SK-N-SH (cell line): ENCODE data around the gene CEACAM16. TPM values are rescaled to one million over a fixed set of nuclear protein-coding genes. Genes with fewer than 3 reads are reported as not detected.

Experiments
- CTCF ChIA-PET: fragments of 300-600, 350-600 bp; formaldehyde crosslinking; extraction: SDS; loops from one replicate; lab custom pipeline; 2021; lab: Yijun Ruan, JAX
- POLR2A ChIA-PET: fragments of 350-600 bp; sonication (Branson Sonifier 250); formaldehyde crosslinking; extraction: SDS; loops from one replicate; lab custom pipeline; 2020; ENCODE audit warnings: antibody characterized with exemption, inconsistent platforms; lab: Yijun Ruan, JAX
- DNase-seq: peaks from one replicate; pipeline ENCODE4 v3.0.0; 2012
- H2AFZ ChIP-seq: fragments of 200-600 bp; sonication (generic); 2 replicates; pipeline ENCODE4 v1.8.1; 2016; ENCODE audit warnings: antibody characterized with exemption, mild to moderate bottlenecking, low read depth
- H3F3A ChIP-seq: fragments of 200-600 bp; sonication (generic); replicated peaks from 2 replicates; pipeline ENCODE3; 2016; ENCODE audit warnings: antibody characterized with exemption, mild to moderate bottlenecking; ENCODE audit not compliant: insufficient read depth
- H3K27ac ChIP-seq, 2 experiments: fragments of 200-500 bp in 1 of 2; fragments of 200-600 bp in 1 of 2; sonication (Bioruptor generic) in 1 of 2; sonication (generic), shearing (Covaris generic) in 1 of 2; 2 replicates each; pipeline versions ENCODE4 v1.5.1 to v1.6.1; 2014 to 2016; ENCODE audit warnings: low read depth in 2 of 2, inconsistent platforms in 1 of 2, low read length in 1 of 2, mild to moderate bottlenecking in 1 of 2, mixed read lengths in 1 of 2
- H3K27me3 ChIP-seq: fragments of 200-600 bp; sonication (generic), shearing (Covaris generic); 2 replicates; pipeline ENCODE4 v1.6.1; 2016; ENCODE audit warnings: mixed run types; ENCODE audit not compliant: insufficient read depth
- H3K36me3 ChIP-seq, 2 experiments: fragments of 200-500 bp in 1 of 2; fragments of 200-600 bp in 1 of 2; sonication (Bioruptor generic) in 1 of 2; sonication (generic) in 1 of 2; replicated peaks in 1 of 2; 2 replicates each; pipeline versions ENCODE3 to v1.5.1; 2014 to 2016; ENCODE audit warnings: low read length in 1 of 2, mild to moderate bottlenecking in 1 of 2; ENCODE audit not compliant: insufficient read depth in 2 of 2, control insufficient read depth in 1 of 2
- H3K4me1 ChIP-seq, 2 experiments: fragments of 200-500 bp in 1 of 2; fragments of 200-600 bp in 1 of 2; sonication (Bioruptor generic) in 1 of 2; sonication (generic), shearing (Covaris generic) in 1 of 2; 2 replicates each; pipeline versions ENCODE4 v1.5.1 to v1.6.1; 2014 to 2016; ENCODE audit warnings: low read depth in 1 of 2, low read length in 1 of 2, mixed run types in 1 of 2; ENCODE audit not compliant: insufficient read depth in 2 of 2, control insufficient read depth in 1 of 2
- H3K4me2 ChIP-seq: fragments of 200-600 bp; sonication (generic), shearing (Covaris generic); 2 replicates; pipeline ENCODE4 v1.6.1; 2017; ENCODE audit warnings: mixed run types
- H3K4me3 ChIP-seq, 2 experiments: fragments of 200-500 bp in 1 of 2; fragments of 200-600 bp in 1 of 2; sonication (Bioruptor generic) in 1 of 2; sonication (generic), shearing (Covaris generic) in 1 of 2; 2 replicates each; pipeline versions ENCODE4 v1.5.1 to v1.8.1; 2014 to 2016; ENCODE audit warnings: low read depth in 2 of 2, inconsistent platforms in 1 of 2, low read length in 1 of 2, mild to moderate bottlenecking in 1 of 2, mixed read lengths in 1 of 2, moderate library complexity in 1 of 2
- H3K79me2 ChIP-seq: fragments of 200-600 bp; sonication (generic); 2 replicates; pipeline ENCODE4 v1.8.1; 2017; ENCODE audit warnings: mild to moderate bottlenecking; ENCODE audit not compliant: insufficient read depth
- H3K9ac ChIP-seq: fragments of 200-600 bp; sonication (generic); 2 replicates; pipeline ENCODE4 v1.6.1; 2017; ENCODE audit warnings: mixed run types
- H3K9me2 ChIP-seq: fragments of 200-600 bp; sonication (generic); 2 replicates; pipeline ENCODE4 v1.6.1; 2017; ENCODE audit warnings: mixed run types
- H3K9me3 ChIP-seq: fragments of 200-600 bp; sonication (generic); 2 replicates; pipeline ENCODE4 v1.6.1; 2017; ENCODE audit warnings: mixed run types, mild to moderate bottlenecking, moderate library complexity
- H4K20me1 ChIP-seq: fragments of 200-600 bp; sonication (generic); 2 replicates; pipeline ENCODE4 v1.6.1; 2017; ENCODE audit warnings: mild to moderate bottlenecking, mixed run types; ENCODE audit not compliant: insufficient read depth
- CHD2 ChIP-seq: fragments of 150-350 bp; IDR thresholded peaks from 2 replicates; pipeline ENCODE4 v1.6.1; 2018; ENCODE audit warnings: low read length; ENCODE audit not compliant: partially characterized antibody
- ELF1 ChIP-seq: IDR thresholded peaks from 2 replicates; pipeline ENCODE4 v1.4.0; 2012
- EP300 ChIP-seq, 2 experiments: IDR thresholded peaks; 2 replicates each; pipeline versions ENCODE4 v1.4.0 to v1.6.1; 2012; ENCODE audit warnings: borderline replicate concordance in 1 of 2, low read depth in 1 of 2, low read length in 1 of 2
- FOXJ3 ChIP-seq: sonication (generic); formaldehyde crosslinking; IDR thresholded peaks from 2 replicates; pipeline ENCODE4 v1.5.1; 2020; ENCODE audit warnings: mild to moderate bottlenecking, missing genetic modification reagents
- JUND ChIP-seq: IDR thresholded peaks from 2 replicates; pipeline ENCODE4 v1.4.0; 2012
- NFIC ChIP-seq: IDR thresholded peaks from 2 replicates; pipeline ENCODE4 v1.4.0; 2012; ENCODE audit warnings: borderline replicate concordance
- RAD21 ChIP-seq: IDR thresholded peaks from 2 replicates; pipeline ENCODE4 v1.6.1; 2012; ENCODE audit warnings: mild to moderate bottlenecking, low read length
- RCOR1 ChIP-seq: fragments of 150-350 bp; IDR thresholded peaks from 2 replicates; pipeline ENCODE4 v1.6.1; 2017; ENCODE audit warnings: antibody characterized with exemption, low read length
- RXRA ChIP-seq: IDR thresholded peaks from 2 replicates; pipeline ENCODE4 v1.4.0; 2012; ENCODE audit warnings: low read depth, mild to moderate bottlenecking, borderline replicate concordance
- TCF12 ChIP-seq: IDR thresholded peaks from 2 replicates; pipeline ENCODE4 v1.4.0; 2012
- USF2 ChIP-seq: fragments of 150-350 bp; IDR thresholded peaks from 2 replicates; pipeline ENCODE4 v1.6.1; 2017; ENCODE audit warnings: antibody characterized with exemption, low read length, low read depth, borderline replicate concordance
- WGBS: methylation state at CpG from one replicate; pipeline ENCODE4 v1.1.6; 2017; ENCODE audit warnings: low lambda C conversion rate; 5-methylcytosine and 5-hydroxymethylcytosine counted together
- polyA plus RNA-seq, 3 experiments: library from polyadenylated mRNA; depleted of rRNA; stranded (reverse); fragments of >200 nt; gene quantifications; 2 replicates each; pipeline ENCODE4 v1.2.3, GENCODE V29; 2012
- TF ChIP-seq, protein P1 (sequence below): IDR thresholded peaks from 2 replicates; pipeline ENCODE4; 2012

Gene CEACAM16
- polyA plus RNA-seq, 1 of the 3 experiments (the other 2 are of a cell fraction): not detected

DNA sequence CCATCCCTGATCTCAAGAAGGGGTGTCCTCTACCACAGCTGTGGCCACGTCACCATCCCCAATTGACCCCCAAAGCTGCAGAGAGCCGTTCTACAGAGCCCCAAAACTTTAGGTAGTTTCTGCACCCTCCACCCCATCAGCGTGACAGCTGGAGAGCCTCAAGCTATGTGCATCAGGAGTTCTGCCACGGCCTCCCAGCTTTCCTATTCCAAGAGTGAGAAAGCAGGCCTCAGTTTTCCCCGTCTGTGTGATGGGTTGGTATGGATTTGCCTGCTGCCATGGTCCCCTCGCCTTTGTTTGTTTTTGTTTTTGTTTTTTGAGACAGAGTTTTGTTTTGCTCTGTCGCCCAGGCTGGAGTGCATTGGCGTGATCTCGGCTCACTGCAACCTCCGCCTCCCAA lies 51.0 kb downstream of the CEACAM16 start (continued):
- TF ChIP-seq USF2: no peak

- Histone ChIP-seq H3K9ac (no peak overlapping the region), H3K4me2 (0 out of 2 replicates have a peak overlapping the region, but pooled peaks have one; percentile 83), H2AFZ (no peak overlapping the region), H3K27me3 (no peaks in the 10 kb centered on the region), H3K4me1 (peaks cover 13 to 27% of the 10 kb centered on the region in 2 experiments; a peak in 3 of 4 replicates), H3K27ac (peak overlapping the region in 1 of 2 experiments; percentile 64; a peak in 1 of 4 replicates), H3K4me3 (no peak overlapping the region), H3K79me2 (peaks cover 30% of the 10 kb centered on the region), H3F3A (peaks cover 22% of the 10 kb centered on the region), H4K20me1 (peaks cover 5% of the 10 kb centered on the region; the same call in 1 of the 2 replicates), H3K36me3 (peaks cover 6 to 9% of the 10 kb centered on the region in 2 experiments), H3K9me2 (no peaks in the 10 kb centered on the region)
- POLR2A ChIA-PET: no interaction called here
- DNase-seq: no peak
- WGBS: 73% methylated on average over 8 of the region's 8 CpGs
- CTCF ChIA-PET: interaction anchor here (1.0 to 8.7 kb wide), 4 partner anchors 11 to 29 kb away, joined by 3 to 86 read pairs (median 16); no protein-coding TSS in a partner anchor
- no peak for TF ChIP-seq FOXJ3
- no peak for TF ChIP-seq NFIC
- no peak for TF ChIP-seq TCF12
- no peak for TF ChIP-seq RXRA
- TF ChIP-seq, protein P1, sequence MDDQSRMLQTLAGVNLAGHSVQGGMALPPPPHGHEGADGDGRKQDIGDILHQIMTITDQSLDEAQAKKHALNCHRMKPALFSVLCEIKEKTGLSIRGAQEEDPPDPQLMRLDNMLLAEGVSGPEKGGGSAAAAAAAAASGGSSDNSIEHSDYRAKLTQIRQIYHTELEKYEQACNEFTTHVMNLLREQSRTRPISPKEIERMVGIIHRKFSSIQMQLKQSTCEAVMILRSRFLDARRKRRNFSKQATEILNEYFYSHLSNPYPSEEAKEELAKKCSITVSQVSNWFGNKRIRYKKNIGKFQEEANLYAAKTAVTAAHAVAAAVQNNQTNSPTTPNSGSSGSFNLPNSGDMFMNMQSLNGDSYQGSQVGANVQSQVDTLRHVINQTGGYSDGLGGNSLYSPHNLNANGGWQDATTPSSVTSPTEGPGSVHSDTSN: no peak
- no peak for TF ChIP-seq JUND
- no peak for TF ChIP-seq RAD21
- no peak for TF ChIP-seq USF2
- TF ChIP-seq ELF1: no peak
- no peak for TF ChIP-seq EP300 (IDR thresholded peaks at IDR 0.05; ENCODE audit: borderline replicate concordance in 1 of 2, low read depth in 1 of 2, low read length in 1 of 2)
- TF ChIP-seq CHD2: no peak
- TF ChIP-seq RCOR1: no peak
- TF ChIP-seq, all 33 proteins: peak for 0
- H3K9me3 ChIP-seq: no peaks in the 10 kb centered on the region
Measured at GRCh38 chr19:44752123-44752815, 53.3 kb downstream of the CEACAM16 start.
